GM18526 (cell line): ENCODE results near the gene PPARG.

Source experiments
- POLR2A ChIP-seq: IDR thresholded peaks from 3 replicates; pipeline ENCODE4 v1.6.1; 2011; ENCODE audit not compliant: insufficient read length; ENCODE audit errors: extremely low read depth

The PPARG gene

DNA sequence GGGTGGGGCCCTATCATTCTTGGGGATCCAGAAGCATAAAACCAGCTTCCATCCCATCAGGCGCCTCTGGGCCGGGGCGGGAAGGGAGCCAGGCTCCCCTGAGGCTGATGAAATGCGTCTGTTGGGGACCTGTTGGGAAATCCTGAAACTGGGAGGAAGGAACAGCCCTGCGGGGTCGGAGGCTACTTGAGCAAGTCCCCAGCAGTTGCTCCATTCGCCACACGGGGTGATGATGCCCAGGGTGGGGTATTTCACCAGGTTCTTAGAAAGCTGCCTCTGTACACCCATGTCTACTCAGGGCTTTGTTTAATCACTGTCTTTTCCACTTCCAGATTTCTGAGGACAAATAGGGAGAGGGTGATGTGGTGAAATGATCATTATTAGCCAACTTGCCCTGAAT, 170.0 kb downstream of the PPARG start:
- TF ChIP-seq POLR2A = no peak

DNA sequence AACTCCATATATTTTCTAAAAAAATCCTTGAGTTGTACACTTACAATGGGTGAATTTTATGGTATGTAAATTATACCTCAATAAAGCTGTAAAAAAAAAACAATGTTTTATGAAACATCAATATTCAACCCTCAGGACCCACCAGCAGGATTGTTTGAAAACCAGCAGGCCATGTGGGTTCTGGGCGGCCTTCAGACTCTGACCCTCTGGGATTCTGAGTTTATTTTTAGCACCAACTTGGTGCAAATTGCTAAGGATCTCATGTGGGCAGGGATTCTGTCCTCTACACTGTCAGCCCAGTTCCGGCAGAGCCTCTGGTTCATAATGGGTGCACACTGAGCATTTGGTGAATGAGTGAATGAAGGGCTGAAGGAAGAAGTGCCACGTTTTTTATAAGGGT, 171.3 kb downstream of the PPARG start:
- TF ChIP-seq POLR2A = no peak

DNA sequence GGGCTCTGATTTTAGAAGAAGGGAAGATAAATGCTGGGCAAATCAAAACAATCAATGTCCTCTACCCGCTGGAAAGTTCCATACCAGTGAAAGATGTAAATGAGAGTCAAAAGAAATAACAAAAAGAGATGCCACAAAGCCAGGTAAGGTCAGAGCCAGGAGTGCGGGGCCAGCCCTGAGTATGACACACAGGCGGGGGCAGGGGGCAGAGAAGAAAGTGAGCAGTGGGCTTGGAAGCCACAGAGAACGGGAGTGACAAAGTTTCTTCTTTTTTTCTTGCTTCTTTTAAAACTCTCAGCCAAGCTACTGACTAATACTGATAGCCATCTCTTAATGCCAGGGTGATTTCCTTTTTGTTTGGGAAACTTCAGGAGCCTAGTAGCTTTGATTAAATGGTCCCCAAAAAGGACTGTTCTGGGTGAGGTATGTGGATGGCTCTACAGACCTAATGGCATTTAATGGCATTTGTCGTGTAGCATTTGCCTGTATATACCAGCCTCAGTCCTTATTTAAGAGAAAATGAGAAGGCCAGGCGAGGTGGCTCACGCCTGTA, 172.3 kb downstream of the PPARG start:
- no peak for TF ChIP-seq POLR2A

DNA sequence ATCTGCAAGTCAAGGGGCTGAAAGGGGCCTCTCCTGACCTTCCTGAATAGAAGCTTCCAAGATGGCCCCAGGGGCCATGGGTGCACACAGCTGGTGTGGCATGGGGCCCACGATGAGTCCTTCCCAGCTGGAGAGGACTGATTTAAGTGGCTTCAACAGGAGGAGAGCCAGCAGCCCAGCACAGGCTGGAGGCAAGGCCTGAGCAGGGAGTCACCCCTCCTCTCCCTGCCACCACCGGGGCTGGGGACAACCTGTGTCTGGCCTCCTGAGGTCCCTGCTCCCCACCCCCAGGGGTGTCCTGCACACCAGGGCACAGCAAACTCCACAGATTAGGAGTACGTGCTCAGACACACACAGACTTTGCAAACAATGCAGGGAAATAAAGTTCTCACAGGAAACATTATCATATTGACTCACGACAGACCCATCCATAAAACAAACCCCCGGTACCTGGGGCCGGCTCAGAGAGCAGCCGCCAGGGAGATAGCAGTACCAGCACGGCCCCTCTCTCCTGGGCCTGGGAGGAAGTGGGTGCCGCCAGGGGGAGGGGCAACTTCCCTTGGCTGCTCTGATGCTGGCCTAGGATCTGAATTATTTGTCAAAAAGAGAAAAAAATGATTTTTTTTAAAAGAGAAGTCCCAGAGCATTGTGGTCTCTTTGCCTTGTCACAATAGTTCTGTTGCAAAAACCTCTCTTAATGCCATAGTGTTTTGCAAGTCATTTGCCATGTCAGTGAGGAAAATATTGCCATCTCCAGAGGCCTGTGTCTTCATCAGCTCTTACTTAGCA, 173.5 kb downstream of the PPARG start:
- TF ChIP-seq POLR2A = no peak

DNA sequence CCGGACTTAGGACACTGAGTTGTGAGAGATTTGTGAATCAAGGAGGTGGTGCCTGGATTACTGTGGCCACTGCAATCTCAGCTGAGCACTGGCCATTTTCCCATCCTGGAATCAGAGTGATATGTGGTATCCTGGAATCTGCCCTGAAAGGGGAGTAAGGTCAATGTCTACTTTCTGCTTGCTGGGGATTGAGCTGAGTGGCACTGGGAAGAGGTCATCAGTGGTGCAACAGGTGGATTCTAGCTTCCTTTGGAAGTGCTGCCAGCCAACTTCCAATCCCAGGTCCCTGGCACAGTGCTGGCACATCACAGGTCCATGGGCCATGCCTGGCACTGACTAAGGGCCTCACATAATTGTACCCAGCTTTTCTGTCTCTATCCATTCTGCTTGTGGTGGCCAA, 174.8 kb downstream of the PPARG start:
- TF ChIP-seq POLR2A = no peak

DNA sequence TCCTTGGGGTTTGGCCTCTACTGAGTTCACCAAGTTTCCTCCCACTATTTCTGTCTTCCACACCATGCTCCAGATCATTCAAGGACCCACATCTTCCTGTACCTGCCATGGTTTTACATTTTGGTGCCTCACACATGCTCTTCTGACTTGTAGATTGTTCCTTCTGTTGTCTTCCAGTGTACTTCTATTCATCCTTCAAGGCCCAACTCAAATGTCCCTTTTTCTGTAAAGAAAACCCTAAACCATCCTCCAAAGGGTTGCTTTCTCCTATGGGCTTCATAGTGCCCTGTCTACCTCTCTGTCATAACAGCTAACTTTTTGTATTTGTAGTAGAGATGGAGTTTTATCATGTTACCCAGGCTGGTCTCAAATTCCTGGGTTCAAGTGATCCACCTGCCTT, 175.3 kb downstream of the PPARG start:
- no peak for TF ChIP-seq POLR2A

DNA sequence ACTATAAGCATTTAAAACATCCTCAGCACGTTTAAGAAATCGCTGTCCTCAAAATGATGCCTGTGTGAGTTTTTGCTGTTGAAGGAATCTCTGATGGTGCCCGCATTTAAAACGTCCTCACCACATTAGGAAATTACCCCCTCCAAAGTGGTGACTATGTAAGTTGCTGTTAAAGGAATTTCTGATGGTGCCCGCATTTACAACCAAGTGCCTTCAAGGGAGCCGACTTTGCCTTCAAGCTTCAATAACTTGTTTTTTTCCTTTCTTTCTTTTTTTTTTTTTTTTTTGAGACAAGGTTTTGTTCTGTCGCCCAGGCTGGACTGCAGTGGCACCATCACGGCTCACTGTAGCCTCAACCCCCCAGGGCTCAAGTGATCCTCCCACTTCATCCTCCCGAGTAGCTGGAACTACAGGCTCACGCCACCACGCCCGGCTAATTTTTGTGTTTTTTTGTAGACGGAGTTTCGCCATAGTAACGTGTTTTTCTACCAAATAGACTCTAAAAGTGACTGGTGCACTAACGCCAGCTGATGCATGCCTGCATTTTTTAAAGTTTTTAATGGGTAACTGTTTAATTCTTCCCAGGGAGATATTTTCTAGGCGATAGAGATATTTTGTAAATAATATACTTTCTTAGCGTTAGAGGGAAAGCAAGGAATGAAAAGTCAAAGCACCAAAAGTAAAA, 176.4 kb downstream of the PPARG start:
- TF ChIP-seq POLR2A = no peak

DNA sequence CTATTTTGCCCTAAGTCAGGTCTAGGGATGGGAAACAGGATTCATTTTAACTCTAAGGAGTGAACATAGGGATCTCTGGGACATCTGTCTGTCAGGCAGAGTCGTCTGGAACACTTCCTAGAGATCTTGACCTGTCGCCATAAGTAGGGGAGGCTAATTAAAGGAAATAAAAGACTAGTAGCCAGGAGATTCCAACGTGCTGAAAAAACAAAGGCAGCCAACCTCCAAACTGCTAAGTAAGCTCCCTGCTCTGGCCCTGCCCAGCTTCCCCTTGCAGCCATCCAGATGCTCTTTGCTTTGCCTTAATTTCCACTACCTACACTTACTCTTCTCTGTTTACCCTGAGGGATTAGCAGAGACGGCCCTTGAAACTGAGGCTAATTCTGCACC, 177.0 kb downstream of the PPARG start:
- TF ChIP-seq POLR2A = no peak

DNA sequence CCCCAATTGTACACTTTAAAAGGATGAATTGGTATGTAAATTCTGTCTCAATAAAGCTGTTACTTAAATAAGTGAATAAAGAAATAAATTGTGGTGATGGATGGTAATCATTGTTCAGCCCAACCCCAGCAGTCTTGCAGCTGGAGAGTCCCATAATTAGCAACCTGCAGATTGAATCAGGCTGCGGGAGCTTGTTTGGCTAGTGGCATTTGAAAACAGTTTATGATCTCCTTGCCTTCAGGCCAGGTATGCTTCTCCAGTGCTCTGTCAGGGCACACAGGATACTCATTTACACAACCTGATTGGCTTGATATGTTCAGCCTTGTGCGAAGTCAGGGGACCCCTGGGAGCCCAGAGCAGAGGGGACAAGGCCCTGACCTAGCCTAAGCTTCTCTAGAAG, 178.9 kb downstream of the PPARG start:
- TF ChIP-seq POLR2A = no peak

DNA sequence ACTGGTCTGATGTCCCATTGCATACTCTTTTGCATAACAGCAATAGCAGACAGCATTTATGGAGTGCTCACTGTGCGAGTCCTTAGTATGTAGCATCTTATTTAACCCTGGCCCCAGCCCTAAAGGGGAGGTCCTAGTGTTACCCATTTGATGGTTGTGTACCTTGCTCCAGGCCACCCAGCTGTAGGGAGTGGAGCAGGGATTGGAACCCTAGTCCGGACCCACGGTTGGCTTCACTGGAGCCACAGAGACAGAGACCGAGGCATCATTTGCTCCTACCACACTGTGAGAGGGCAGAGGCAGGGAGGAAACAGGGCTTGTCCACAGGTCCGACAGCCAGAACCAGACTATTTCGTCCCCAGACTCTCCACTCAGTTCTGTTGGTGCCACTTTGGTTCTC, 179.4 kb downstream of the PPARG start:
- no peak for TF ChIP-seq POLR2A

DNA sequence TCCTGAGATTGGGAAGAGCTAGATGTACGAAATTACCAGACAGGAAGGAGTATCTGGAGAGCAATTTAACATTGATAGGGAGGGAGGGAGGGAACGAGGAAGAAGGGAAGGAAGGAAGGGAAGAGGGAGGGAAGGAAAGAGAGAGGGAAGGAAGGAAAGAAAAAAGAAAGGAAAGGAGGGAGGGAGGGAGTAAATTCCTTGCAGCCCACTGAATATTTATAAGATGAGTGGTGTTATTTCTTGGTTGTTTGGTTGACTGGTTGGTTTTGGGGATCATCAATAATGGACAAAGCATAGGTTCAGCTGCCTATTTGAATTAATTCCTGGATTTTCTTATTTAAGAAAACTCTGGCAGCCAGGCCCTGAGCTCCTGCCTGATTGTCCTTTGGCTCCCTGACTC, 179.9 kb downstream of the PPARG start:
- no peak for TF ChIP-seq POLR2A

DNA sequence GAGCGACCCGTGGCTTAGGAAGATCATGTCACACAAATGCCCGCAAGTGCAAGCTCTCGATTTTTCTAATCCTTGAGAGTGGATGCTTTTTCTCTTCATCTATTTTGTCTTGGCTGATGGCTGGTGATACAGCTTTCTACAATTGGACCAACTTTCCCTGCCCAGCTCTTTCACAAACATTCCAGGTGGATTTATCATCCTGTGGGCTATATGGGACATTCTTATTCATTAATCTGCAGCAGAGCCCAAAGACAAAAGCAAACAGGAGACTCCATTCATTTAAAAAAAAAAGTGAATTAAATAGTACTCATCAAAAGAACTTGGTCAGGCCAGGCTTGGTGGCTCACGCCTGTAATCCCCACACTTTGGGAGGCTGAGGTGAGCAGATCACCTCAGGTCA, 181.2 kb downstream of the PPARG start:
- no peak for TF ChIP-seq POLR2A

DNA sequence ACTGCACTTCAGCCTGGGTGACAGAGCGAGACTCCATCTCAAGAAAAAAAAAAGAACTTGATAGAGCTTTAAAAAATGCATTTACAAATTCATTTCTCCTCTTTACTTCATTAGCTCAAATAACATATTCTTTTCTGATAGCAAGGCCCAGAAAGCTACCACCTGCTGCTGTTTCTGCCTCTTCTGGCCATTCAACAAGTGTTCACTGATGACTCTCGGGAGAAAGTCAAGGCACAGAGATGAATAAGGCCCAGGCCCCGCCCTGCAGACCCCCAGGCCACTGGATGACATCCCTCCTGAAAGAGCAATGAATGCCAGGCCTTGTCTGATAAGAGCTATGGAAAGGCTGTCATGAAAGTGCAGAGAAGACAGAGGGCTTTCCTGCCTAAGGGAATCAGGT, 181.8 kb downstream of the PPARG start:
- no peak for TF ChIP-seq POLR2A

DNA sequence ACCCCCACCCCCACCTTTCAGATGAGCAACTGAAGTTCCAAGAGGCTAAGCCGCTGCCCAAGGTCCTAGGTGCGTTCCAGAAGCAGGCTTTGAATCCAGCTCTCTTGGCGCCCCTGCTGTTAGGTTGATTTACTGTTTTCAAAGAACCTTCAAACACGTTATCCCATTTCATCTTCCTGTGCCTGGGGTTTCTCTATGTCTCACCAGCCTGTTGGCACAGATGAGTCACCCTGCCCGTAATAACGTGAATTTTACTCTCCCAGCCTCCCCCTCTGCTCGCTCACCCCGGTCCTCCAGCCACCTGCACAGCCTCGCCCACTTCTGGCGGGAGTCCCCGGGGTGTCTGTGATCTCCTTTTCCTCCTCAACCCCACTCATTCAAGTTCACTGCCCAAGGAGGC, 182.4 kb downstream of the PPARG start:
- TF ChIP-seq POLR2A = no peak

DNA sequence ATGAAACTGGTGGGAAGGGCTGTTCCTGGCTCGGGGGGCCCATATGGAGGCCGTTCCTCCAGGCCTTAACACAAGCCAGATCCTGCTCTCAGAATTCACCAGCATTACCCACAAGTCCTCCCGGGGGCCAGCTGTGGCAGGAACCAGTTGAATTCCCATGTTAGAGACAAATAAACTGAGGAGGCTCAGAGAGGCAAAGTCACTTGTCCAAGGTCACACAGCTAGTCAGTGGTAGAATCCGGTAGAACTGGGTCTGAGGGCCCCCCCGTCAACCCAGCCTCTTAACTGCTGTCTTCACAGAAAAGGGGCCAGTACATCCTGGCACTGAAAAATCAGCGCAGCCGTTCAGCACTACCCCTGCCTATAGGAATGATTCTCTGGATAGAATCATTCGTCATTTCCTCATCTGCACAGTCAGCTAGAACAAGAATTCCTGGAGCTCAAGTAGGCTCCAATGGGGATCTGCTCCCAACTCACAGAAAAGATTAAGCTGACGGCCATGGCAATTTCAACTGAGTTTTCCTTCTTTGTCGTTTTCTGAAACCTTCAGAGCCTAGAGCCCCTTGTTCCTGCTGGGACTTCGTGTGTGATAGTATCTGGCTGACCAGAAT, 183.2 kb downstream of the PPARG start:
- TF ChIP-seq POLR2A = no peak

DNA sequence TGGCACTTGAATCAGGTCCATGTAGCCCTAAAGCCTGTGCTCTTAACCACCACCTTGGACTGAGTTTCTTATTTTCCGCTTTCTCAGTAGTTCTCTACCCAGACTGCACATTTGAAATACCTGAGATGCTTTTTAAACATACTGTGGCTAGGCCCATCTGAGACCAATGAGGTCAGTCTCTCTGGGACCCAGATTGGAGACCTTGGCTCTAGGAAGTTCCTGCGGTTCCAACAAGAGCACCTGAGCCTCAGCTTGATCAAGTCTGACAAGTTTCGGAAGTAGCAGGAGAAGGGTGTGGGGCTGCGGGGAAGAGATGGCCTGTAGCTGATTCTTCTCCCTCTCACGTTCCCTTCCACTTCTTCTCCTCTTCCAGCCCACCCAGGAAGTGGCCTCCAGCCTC, 183.9 kb downstream of the PPARG start:
- TF ChIP-seq POLR2A = no peak

DNA sequence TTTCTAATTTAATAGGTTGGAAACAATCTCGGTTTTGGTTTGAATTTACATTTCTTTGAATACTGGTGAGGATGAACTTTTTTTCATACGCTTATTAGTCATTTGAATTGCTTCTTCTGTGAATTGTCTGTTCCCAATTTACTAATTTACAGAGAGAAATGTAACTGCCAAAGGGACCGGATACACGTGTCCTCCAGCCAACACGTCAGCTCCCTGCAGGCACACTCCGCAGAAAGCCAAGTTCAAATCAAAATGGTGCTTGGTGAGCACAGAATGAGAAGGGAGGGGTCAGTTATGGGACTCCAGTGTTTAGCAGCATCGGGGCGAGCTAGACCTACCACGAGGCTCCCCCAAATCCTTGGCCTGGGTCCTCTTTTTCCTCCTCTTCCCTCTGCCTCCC, 184.6 kb downstream of the PPARG start:
- no peak for TF ChIP-seq POLR2A
